Neural crest cell (in vitro differentiated cells): Measurements from ENCODE around the gene PITPNB. TPM values are rescaled to one million over a fixed set of nuclear protein-coding genes. Genes with fewer than 3 reads are reported as not detected.

ENCODE experiments used
- DNase-seq: peaks from one replicate; pipeline ENCODE4 v3.0.0; 2021; ENCODE audit warnings: low read depth, mixed read lengths, low spot score
- H3K27ac Mint-ChIP-seq: one replicate; pipeline ENCODE4 v1.8.0; 2021; ENCODE audit warnings: mild to moderate bottlenecking, mixed read lengths; ENCODE audit not compliant: unreplicated experiment
- H3K27me3 Mint-ChIP-seq: 2 replicates; pipeline ENCODE4 v1.8.0; 2021; ENCODE audit warnings: low read depth, mild to moderate bottlenecking, mixed read lengths
- H3K36me3 Mint-ChIP-seq: 2 replicates; pipeline ENCODE4 v1.8.0; 2021; ENCODE audit warnings: low read depth, mild to moderate bottlenecking, mixed read lengths
- H3K4me1 Mint-ChIP-seq: 2 replicates; pipeline ENCODE4 v1.8.0; 2021; ENCODE audit warnings: mixed read lengths
- H3K4me3 Mint-ChIP-seq: one replicate; pipeline ENCODE4 v1.8.0; 2021; ENCODE audit warnings: mild to moderate bottlenecking, mixed read lengths
- H3K9me3 Mint-ChIP-seq: 2 replicates; pipeline ENCODE4 v1.8.0; 2021; ENCODE audit warnings: mixed read lengths
- CTCF ChIP-seq: fragments of 200-600 bp; sonication (generic); conservative IDR thresholded peaks from 2 replicates; pipeline ENCODE4 v1.5.0; 2021; ENCODE audit warnings: antibody characterized with exemption, mild to moderate bottlenecking
- total RNA-seq: library from RNA; stranded (reverse); gene quantifications from 2 replicates; pipeline ENCODE4 v1.2.1, GENCODE V29; 2021

PITPNB gene
- total RNA-seq, 1 donor from 2014 or later = 92.6 TPM

GRCh38 chr22:27879923-27880322 is 39.1 kb downstream of the PITPNB start:
- peak; percentile 71 for TF ChIP-seq CTCF
- H3K27me3 Mint-ChIP-seq = no peaks in the 10 kb centered on the region
- DNase-seq = peak; percentile 22
- no peaks in the 10 kb centered on the region for H3K9me3 Mint-ChIP-seq
- no peak overlapping the region for H3K27ac Mint-ChIP-seq
- H3K36me3 Mint-ChIP-seq = peaks cover 5% of the 10 kb centered on the region
- H3K4me3 Mint-ChIP-seq = no peak overlapping the region
- H3K4me1 Mint-ChIP-seq = peaks cover 42% of the 10 kb centered on the region

- Mint-ChIP-seq H3K27ac (no peak overlapping the region), H3K36me3 (no peaks in the 10 kb centered on the region), H3K9me3 (no peaks in the 10 kb centered on the region), H3K4me3 (no peak overlapping the region), H3K27me3 (no peaks in the 10 kb centered on the region), H3K4me1 (peaks cover 46% of the 10 kb centered on the region)
- DNase-seq = no peak
- no peak for TF ChIP-seq CTCF
These were observed 40.5 kb downstream of the PITPNB start for GRCh38 chr22:27878541-27878940.

- Mint-ChIP-seq H3K4me3 (no peak overlapping the region), H3K27ac (no peak overlapping the region), H3K9me3 (no peaks in the 10 kb centered on the region), H3K4me1 (peaks cover 42% of the 10 kb centered on the region), H3K36me3 (no peaks in the 10 kb centered on the region), H3K27me3 (no peaks in the 10 kb centered on the region)
- DNase-seq = no peak
- TF ChIP-seq CTCF = no peak
These were observed 41.6 kb downstream of the PITPNB start for GRCh38 chr22:27877501-27877900.

GRCh38 chr22:27876684-27877083 is 42.4 kb downstream of the PITPNB start:
- no peak for DNase-seq
- Mint-ChIP-seq H3K4me3 (no peak overlapping the region), H3K27me3 (no peaks in the 10 kb centered on the region), H3K36me3 (peaks cover 2% of the 10 kb centered on the region), H3K9me3 (no peaks in the 10 kb centered on the region), H3K4me1 (peaks cover 34% of the 10 kb centered on the region), H3K27ac (no peak overlapping the region)
- TF ChIP-seq CTCF = no peak

- Mint-ChIP-seq H3K9me3 (no peaks in the 10 kb centered on the region), H3K4me3 (no peak overlapping the region), H3K27ac (no peak overlapping the region), H3K4me1 (peaks cover 28% of the 10 kb centered on the region), H3K27me3 (no peaks in the 10 kb centered on the region), H3K36me3 (peaks cover 6% of the 10 kb centered on the region)
- no peak for DNase-seq
- TF ChIP-seq CTCF = no peak
These were observed 43.1 kb downstream of the PITPNB start for GRCh38 chr22:27875951-27876350.

GRCh38 chr22:27874764-27875163 is 44.3 kb downstream of the PITPNB start:
- H3K9me3 Mint-ChIP-seq = no peaks in the 10 kb centered on the region
- no peaks in the 10 kb centered on the region for H3K27me3 Mint-ChIP-seq
- H3K4me1 Mint-ChIP-seq = peaks cover 18% of the 10 kb centered on the region
- DNase-seq = no peak
- H3K27ac Mint-ChIP-seq = peak overlapping the region; percentile 45
- no peak for TF ChIP-seq CTCF
- H3K36me3 Mint-ChIP-seq = peaks cover 6% of the 10 kb centered on the region
- H3K4me3 Mint-ChIP-seq = no peak overlapping the region
